ENCODE measurements around the gene INTS11. TPM values are rescaled to one million over a fixed set of nuclear protein-coding genes. Genes with fewer than 3 reads are reported as not detected.

The INTS11 gene
- total and polyA plus RNA-seq, 2 experiments from 2014 or later, result 102 to 161 TPM

DNA sequence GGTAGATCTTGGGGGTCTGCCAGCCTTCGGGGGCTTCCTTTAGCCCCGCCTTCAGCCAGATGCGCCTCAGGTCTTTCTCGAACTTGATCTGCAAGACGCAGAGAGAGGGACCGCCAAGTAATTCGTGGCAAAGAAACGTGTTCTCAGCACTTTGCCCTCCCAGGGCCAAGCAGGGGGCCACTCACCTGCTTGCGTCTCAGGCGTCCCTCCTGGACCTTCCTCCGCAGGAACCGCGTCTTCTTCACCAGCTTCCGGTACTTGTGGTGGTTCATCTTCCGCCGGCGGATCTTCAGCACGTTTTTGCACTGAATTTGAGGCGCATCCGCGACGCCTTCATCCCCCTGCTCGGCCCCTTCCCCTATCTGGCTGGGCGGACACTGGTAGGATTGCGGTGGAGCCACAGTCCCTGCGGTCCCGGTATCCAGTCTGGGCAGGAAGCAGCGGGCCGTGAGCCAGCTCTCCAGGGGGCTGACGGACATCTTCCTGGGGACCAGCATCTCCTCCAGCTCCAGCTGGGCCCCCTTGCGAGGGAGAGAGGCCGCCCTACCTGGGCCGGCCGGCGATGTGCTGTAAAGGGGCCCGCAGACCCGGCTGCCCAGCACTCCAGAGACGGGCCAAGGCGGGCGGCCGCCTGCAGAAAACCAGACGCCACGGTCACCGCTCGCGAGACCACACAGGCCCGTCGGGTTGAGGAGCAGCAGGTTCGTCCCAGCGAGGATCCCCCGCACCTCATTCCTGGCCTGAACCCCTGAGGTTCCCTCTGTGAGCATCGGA is 49.5 kb upstream of the INTS11 start:
- DNase-seq (ENCODE audit: low spot score) (no peak), ATAC-seq (no peak)
- Histone ChIP-seq H3F3A (replicated peaks; ENCODE audit: low read depth) (peaks cover 19% of the 10 kb centered on the region), H3K79me2 (replicated peaks; ENCODE audit: insufficient read depth) (peaks cover 21% of the 10 kb centered on the region), H2AFZ (no peak overlapping the region), H3K27ac (ENCODE audit: low read depth) (no peak overlapping the region), H3K4me1 (ENCODE audit: insufficient read depth) (peaks cover 9% of the 10 kb centered on the region), H3K4me2 (peak overlapping the region; percentile 88), H3K4me3 (peak overlapping the region; percentile 96), H3K9me2 (ENCODE audit: insufficient read depth) (no peaks in the 10 kb centered on the region), H3K27me3 (ENCODE audit: insufficient read depth) (no peaks in the 10 kb centered on the region), H4K20me1 (replicated peaks; ENCODE audit: insufficient read depth) (peaks cover 12% of the 10 kb centered on the region), H3K36me3 (ENCODE audit: insufficient read depth) (no peaks in the 10 kb centered on the region)
- peaks cover 9% of the 10 kb centered on the region; the same call in 2 of the 3 replicates for H3K36me3 Mint-ChIP-seq (ENCODE audit: low read depth)
- H3K27me3 Mint-ChIP-seq (ENCODE audit: insufficient read depth, low read depth, poor library complexity), result peaks cover 6% of the 10 kb centered on the region
- H3K4me3 Mint-ChIP-seq, result peak overlapping the region; percentile 90
- H3K9me3 Mint-ChIP-seq, result no peaks in the 10 kb centered on the region; the same call in 2 of the 3 replicates
- TF ChIP-seq ZNF331 (CRISPR knock-in tag; IDR thresholded peaks at IDR 0.05; ENCODE audit: low read depth) (no peak), POLR2AphosphoS5 (IDR thresholded peaks at IDR 0.05; ENCODE audit: low read depth) (no peak), EZH2phosphoT487 (IDR thresholded peaks at IDR 0.05; ENCODE audit: unreplicated experiment) (no peak), ETS1 (IDR thresholded peaks at IDR 0.05) (no peak), JUNB (IDR thresholded peaks at IDR 0.05; ENCODE audit: unreplicated experiment) (no peak), STAT1 (IDR thresholded peaks at IDR 0.05; ENCODE audit: unreplicated experiment) (no peak), CTCF (conservative IDR thresholded peaks at IDR 0.05; ENCODE audit: low read depth in 2 of 2) (no peak)
- peaks cover 7% of the 10 kb centered on the region for H3K4me1 Mint-ChIP-seq
- H3K27ac Mint-ChIP-seq, result peak overlapping the region; percentile 62

DNA sequence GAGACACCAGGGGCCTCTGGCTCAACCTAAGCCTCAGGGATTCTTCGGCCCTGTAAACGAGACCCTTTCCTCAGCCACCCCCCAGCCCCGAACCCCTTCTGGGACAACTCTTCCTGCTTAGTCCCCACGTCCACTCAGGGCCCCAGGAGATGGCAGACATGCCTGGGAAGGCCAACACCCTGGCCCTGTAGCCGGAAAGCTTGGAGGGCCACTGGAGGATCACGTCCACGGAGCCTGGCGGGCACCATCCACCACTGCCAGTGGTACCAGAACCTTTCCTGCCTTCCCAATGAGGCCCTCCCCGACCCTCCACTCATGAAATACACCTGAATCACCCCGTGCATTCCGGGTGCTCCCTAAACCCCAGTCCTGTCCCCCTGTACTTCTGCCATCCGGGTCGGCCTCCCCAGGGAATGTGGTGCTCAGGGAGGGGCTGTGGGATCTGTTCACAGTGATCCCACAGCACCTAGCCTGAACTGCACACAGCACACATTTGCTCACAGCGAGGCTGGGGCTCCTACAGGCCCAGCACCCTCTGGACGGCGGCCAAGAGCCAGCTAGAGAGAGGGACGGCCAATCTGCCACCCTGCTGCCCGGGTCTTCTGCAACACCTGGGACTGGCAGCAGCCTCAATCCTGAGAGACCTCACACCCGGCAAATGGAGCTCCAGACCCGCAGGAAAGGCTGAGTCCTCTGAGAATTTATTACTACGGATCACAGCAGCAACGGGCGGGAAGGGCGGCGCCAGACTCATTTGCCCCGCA is 48.8 kb upstream of the INTS11 start:
- Histone ChIP-seq H3K27me3 (ENCODE audit: insufficient read depth) (no peaks in the 10 kb centered on the region), H2AFZ (no peak overlapping the region), H3K36me3 (ENCODE audit: insufficient read depth) (no peaks in the 10 kb centered on the region), H3K4me2 (peak overlapping the region; percentile 88; the same call in 1 of the 2 replicates), H3K79me2 (replicated peaks; ENCODE audit: insufficient read depth) (peaks cover 21% of the 10 kb centered on the region), H3K4me3 (no peak overlapping the region), H3K4me1 (ENCODE audit: insufficient read depth) (peaks cover 9% of the 10 kb centered on the region), H3K27ac (ENCODE audit: low read depth) (no peak overlapping the region), H3F3A (replicated peaks; ENCODE audit: low read depth) (peaks cover 19% of the 10 kb centered on the region), H3K9me2 (ENCODE audit: insufficient read depth) (no peaks in the 10 kb centered on the region), H4K20me1 (replicated peaks; ENCODE audit: insufficient read depth) (peaks cover 12% of the 10 kb centered on the region)
- DNase-seq (ENCODE audit: low spot score) (no peak), ATAC-seq (no peak)
- Mint-ChIP-seq H3K36me3 (ENCODE audit: low read depth) (peaks cover 9% of the 10 kb centered on the region; the same call in 2 of the 3 replicates), H3K4me3 (peak overlapping the region; percentile 90), H3K27ac (no peak overlapping the region), H3K4me1 (peaks cover 7% of the 10 kb centered on the region), H3K9me3 (no peaks in the 10 kb centered on the region; the same call in 2 of the 3 replicates), H3K27me3 (ENCODE audit: insufficient read depth, low read depth, poor library complexity) (peaks cover 11% of the 10 kb centered on the region)
- no peak for TF ChIP-seq EZH2 (IDR thresholded peaks at IDR 0.05; ENCODE audit: low read depth, unreplicated experiment)
- no peak for TF ChIP-seq ZNF114 (CRISPR knock-in tag; IDR thresholded peaks at IDR 0.05)
- TF ChIP-seq ZNF462 (CRISPR knock-in tag; IDR thresholded peaks at IDR 0.05), result no peak

Measured in GM23338 (cell line).